Adrenal gland (tissue), 12 donors: Measurements from ENCODE around the gene DNAAF5. TPM values are rescaled to one million over a fixed set of nuclear protein-coding genes. Genes with fewer than 3 reads are reported as not detected.
A peak's percentile ranks its signal among the peaks of the same experiment; 100 is the strongest.

ENCODE experiments used
- DNase-seq, 7 donors: peaks; one replicate each; pipeline ENCODE4 v3.0.0-alpha.2; 2019 to 2020
- H3K27ac ChIP-seq, 5 donors: fragments of 200-600 bp; sonication (generic) in 4 of 5; 1 replicate in 3 of 5; 2 replicates in 2 of 5; pipeline versions ENCODE4 v1.5.1 to v1.8.0; 2016 to 2020; ENCODE audit warnings: mild to moderate bottlenecking in 1 of 5
- H3K27me3 ChIP-seq: fragments of 200-600 bp; 2 replicates; pipeline ENCODE4 v1.8.0; 2021
- H3K36me3 ChIP-seq, 2 donors: fragments of 200-600 bp; replicated peaks in 1 of 2; 1 replicate in 1 of 2; 2 replicates in 1 of 2; pipeline versions ENCODE4 v1.5.1 to v1.8.0; 2018 to 2022
- H3K4me1 ChIP-seq, 2 donors: fragments of 200-600 bp; replicated peaks in 1 of 2; 1 replicate in 1 of 2; 2 replicates in 1 of 2; pipeline versions ENCODE4 v1.5.1 to v1.8.0; 2018 to 2021
- H3K4me3 ChIP-seq, 4 donors: fragments of 200-600 bp; sonication (generic) in 3 of 4; one replicate each; pipeline ENCODE4 v1.5.1; 2016 to 2018
- H3K9me3 ChIP-seq, 3 donors: fragments of 200-600 bp; sonication (generic) in 1 of 3; replicated peaks in 1 of 3; 1 replicate in 2 of 3; 2 replicates in 1 of 3; pipeline versions ENCODE4 v1.5.1 to v1.8.0; 2016 to 2021
- POLR2A ChIP-seq, 2 donors: fragments of 450-650 bp; IDR thresholded peaks; one replicate each; pipeline ENCODE4 v1.6.1; 2017; ENCODE audit warnings: antibody characterized with exemption in 2 of 2, mild to moderate bottlenecking in 2 of 2, moderate library complexity in 1 of 2
- WGBS, 4 donors: extraction: QIAGEN DNeasy Blood & Tissue Kit in 2 of 4; methylation state at CpG; one replicate each; pipeline versions ENCODE4 v1.1.5 to v1.1.7; 2013 to 2017; 5-methylcytosine and 5-hydroxymethylcytosine counted together
- intact Hi-C, 2 donors: fragments of 100-400 bp; cut with DNase I; formaldehyde crosslinking; loops; one replicate each; pipeline versions ENCODE4 v1.14.1 to v1.15.0; 2022 to 2023
- polyA plus RNA-seq, 3 donors: library from polyadenylated mRNA; stranded (reverse); fragments of 200-250 nt in 2 of 3; fragments of 350-450 nt in 1 of 3; fragmentation: Illumina TruSeq in 1 of 3; extraction: RNeasy Lipid Tissue Mini Kit (QIAGEN cat#74804) in 1 of 3; gene quantifications; one replicate each; pipeline ENCODE4 v1.2.3, GENCODE V29; 2013 to 2014
- total RNA-seq, 9 donors: library from RNA; depleted of rRNA in 4 of 9; stranded (reverse); fragments of >200 nt in 4 of 9; fragments of 120-200 nt in 1 of 9; fragmentation: NEBNext Ultra II Directional in 1 of 9; extraction: Animal tissue kit (Norgen Biotek cat#: 25700) in 1 of 9; gene quantifications; one replicate each; pipeline versions ENCODE4 v1.1.0 to v1.2.4, GENCODE V29; 2013 to 2023
- TF ChIP-seq, protein P1 (sequence below), 6 experiments: fragments of 450-650 bp in 4 of 6; fragments of 200-600 bp in 2 of 6; sonication (generic) in 1 of 6; IDR thresholded peaks; 1 replicate in 5 of 6; 2 replicates in 1 of 6; pipeline versions ENCODE4 v1.5.1 to v1.8.0; 2016 to 2021; ENCODE audit warnings: antibody characterized with exemption in 6 of 6, mild to moderate bottlenecking in 2 of 6, moderate library complexity in 1 of 6
- donor health status: healthy with polysubstance abuse.
- donor health status: Bipolar disorder and iron deficiency.
- donor health status: DM: yes; HTN: yes; CAD: no.
- donor health status: DM: no; HTN: no; CAD: no.
- donor health status: DM: no; HTN: no; CAD: no.
- donor health status: DM: yes; HTN: yes; CAD: no.

Gene DNAAF5
- total and polyA plus RNA-seq, 12 donors = 7.9 to 32.7 (median 19.4) TPM

DNA sequence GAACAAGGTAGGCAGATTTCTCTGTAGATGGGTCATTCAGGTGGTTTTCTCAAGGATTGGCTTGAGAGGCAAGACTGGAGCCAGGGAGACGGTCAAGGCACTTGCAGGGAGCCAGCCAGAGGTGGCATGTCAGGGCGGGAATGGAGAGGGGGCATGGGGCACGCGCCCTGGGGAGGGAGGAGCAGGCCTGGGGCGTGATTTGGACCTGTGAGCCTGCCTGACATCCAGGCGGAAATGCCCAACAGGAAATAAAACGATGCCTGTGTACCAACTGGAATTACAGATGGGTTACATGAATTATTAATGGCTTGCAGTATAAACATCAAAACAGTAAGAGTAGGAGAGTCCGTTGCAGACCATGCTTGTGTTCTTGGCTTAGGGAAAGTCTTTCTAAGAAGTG lies 97.2 kb downstream of the DNAAF5 start:
- TF ChIP-seq, protein P1, sequence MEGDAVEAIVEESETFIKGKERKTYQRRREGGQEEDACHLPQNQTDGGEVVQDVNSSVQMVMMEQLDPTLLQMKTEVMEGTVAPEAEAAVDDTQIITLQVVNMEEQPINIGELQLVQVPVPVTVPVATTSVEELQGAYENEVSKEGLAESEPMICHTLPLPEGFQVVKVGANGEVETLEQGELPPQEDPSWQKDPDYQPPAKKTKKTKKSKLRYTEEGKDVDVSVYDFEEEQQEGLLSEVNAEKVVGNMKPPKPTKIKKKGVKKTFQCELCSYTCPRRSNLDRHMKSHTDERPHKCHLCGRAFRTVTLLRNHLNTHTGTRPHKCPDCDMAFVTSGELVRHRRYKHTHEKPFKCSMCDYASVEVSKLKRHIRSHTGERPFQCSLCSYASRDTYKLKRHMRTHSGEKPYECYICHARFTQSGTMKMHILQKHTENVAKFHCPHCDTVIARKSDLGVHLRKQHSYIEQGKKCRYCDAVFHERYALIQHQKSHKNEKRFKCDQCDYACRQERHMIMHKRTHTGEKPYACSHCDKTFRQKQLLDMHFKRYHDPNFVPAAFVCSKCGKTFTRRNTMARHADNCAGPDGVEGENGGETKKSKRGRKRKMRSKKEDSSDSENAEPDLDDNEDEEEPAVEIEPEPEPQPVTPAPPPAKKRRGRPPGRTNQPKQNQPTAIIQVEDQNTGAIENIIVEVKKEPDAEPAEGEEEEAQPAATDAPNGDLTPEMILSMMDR (IDR thresholded peaks at IDR 0.05) = no peak
- no peak for TF ChIP-seq POLR2A (IDR thresholded peaks at IDR 0.05)
- Histone ChIP-seq H3K4me1 (peaks cover 0 to 48% of the 10 kb centered on the region in 2 donors), H3K27me3 (no peaks in the 10 kb centered on the region), H3K9me3 (no peaks in the 10 kb centered on the region), H3K4me3 (no peak overlapping the region), H3K27ac (peak overlapping the region in 2 of 5 donors; percentile 7 to 28), H3K36me3 (no peaks in the 10 kb centered on the region)
- 71 to 83% (median 80%) methylated on average over 8 of the region's 8 CpGs for WGBS, 4 donors
- DNase-seq = no peak
- intact Hi-C loops = no loop called here

DNA sequence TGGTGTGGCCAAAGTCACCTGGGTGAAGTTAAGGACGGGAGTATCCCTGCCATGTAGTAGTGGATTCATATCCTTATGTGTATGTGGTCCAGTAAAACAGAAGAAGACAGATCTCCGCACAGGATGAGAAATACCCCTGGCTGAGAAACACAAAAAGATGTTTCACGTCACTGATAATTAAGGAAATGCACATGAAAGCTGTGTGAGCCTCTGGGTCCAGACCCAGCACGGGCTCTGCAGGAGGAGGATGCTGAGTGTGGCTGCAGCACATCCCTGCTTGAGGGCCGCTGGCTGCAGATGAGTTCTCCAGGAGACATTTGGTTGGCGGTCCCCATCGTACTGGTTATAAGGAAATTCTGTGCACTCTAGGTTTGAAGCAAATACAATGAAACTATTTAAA lies 97.6 kb downstream of the DNAAF5 start:
- WGBS, 4 donors = 76 to 89% (median 81%) methylated on average over 7 of the region's 7 CpGs
- Histone ChIP-seq H3K36me3 (no peaks in the 10 kb centered on the region), H3K4me1 (peaks cover 0 to 48% of the 10 kb centered on the region in 2 donors), H3K27ac (peak overlapping the region in 1 of 5 donors; percentile 28), H3K4me3 (no peak overlapping the region), H3K9me3 (no peaks in the 10 kb centered on the region), H3K27me3 (no peaks in the 10 kb centered on the region)
- intact Hi-C loops = no loop called here
- TF ChIP-seq, protein P1 (IDR thresholded peaks at IDR 0.05) = no peak
- no peak for TF ChIP-seq POLR2A (IDR thresholded peaks at IDR 0.05)
- DNase-seq = no peak

DNA sequence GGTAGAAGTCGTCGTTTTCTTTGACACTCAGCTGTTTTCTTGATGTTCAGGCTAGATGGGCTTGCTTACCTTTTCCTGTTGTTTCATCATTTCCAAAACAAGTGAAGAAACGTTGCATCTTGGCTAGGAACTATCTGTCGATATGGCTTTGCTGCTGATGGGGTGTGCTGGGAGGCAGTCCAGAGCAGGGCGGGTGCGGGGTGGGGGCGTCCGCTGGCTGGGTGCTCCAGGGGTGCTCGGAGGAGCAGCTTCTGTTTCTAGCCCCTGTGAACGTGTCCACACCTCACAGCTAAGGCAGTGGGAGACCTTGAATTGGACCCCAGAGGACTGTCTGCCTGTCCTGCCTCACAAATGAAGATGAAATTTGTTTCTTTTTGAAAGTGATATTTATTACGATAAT lies 98.2 kb downstream of the DNAAF5 start:
- H3K4me3 ChIP-seq = no peak overlapping the region
- peak overlapping the region in 1 of 5 donors; percentile 28 for H3K27ac ChIP-seq
- no peak for DNase-seq
- H3K27me3 ChIP-seq = no peaks in the 10 kb centered on the region
- H3K4me1 ChIP-seq = peaks cover 0 to 43% of the 10 kb centered on the region in 2 donors
- intact Hi-C loops = no loop called here
- 75 to 79% (median 75%) methylated on average over 9 to 11 of the region's 11 CpGs for WGBS, 4 donors
- H3K36me3 ChIP-seq = no peaks in the 10 kb centered on the region
- no peaks in the 10 kb centered on the region for H3K9me3 ChIP-seq
- TF ChIP-seq POLR2A (IDR thresholded peaks at IDR 0.05) = no peak
- TF ChIP-seq, protein P1 (IDR thresholded peaks at IDR 0.05) = no peak

DNA sequence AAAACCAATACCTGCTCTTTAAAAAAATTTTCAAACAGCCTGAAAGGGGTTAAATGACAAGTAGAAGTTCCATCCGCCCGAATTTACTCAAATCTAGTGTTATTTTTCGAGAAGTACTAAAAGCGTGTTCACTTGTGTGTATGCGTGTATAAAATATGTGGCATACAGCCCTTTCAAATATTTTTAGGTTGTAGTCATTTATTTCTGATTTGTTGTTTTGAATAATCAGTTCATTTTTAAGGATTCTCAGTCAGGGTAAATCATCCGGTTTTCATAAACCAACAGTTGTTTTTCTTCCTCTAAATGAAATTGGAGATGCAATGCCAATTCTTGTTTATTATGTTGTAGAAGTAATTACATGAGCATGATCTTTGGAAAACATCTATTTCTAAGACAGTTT lies 98.9 kb downstream of the DNAAF5 start:
- Histone ChIP-seq H3K9me3 (no peaks in the 10 kb centered on the region), H3K4me1 (peaks cover under 1 to 42% of the 10 kb centered on the region in 2 donors), H3K4me3 (no peak overlapping the region), H3K27me3 (no peaks in the 10 kb centered on the region), H3K36me3 (no peaks in the 10 kb centered on the region), H3K27ac (peak overlapping the region in 1 of 5 donors; percentile 28)
- WGBS, 4 donors = 63 to 72% (median 66%) methylated on average over 6 of the region's 6 CpGs
- DNase-seq = no peak
- no peak for TF ChIP-seq POLR2A (IDR thresholded peaks at IDR 0.05)
- TF ChIP-seq, protein P1 (IDR thresholded peaks at IDR 0.05) = no peak
- intact Hi-C loops = no loop called here
